ENCODE data around the gene PAK4.

GRCh38 chr19:39110263-39110967 lies 15.2 kb upstream of the PAK4 start:
- TF ChIP-seq POLR2A (IDR thresholded peaks at IDR 0.05): no peak
- TF ChIP-seq CTCF (IDR thresholded peaks at IDR 0.05): peak; percentile 65 to 83 (median 82)
